DND-41 (cell line): ENCODE measurements around the gene PHF21B.

Experiments used
- ATAC-seq: fragments of 200-7000 bp; cut with Tn5 transposase; 3 replicates; pipeline ENCODE4 v1.9.1; 2021; ENCODE audit warnings: low read depth; ENCODE audit not compliant: insufficient read depth
- DNase-seq: peaks from one replicate; pipeline ENCODE4 v3.0.0-alpha.2; 2020
- H2AFZ ChIP-seq: 2 replicates; pipeline ENCODE4 v1.6.0; 2012; ENCODE audit warnings: low read depth, low read length
- H3K27ac ChIP-seq: 2 replicates; pipeline ENCODE4 v1.5.1; 2012; ENCODE audit warnings: low read length, inconsistent platforms
- H3K27me3 ChIP-seq: fragments of 200-600 bp; sonication (generic); 2 replicates; pipeline ENCODE4 v1.6.0; 2012; ENCODE audit warnings: low read length, mild to moderate bottlenecking, inconsistent platforms; ENCODE audit not compliant: insufficient read depth, poor library complexity
- H3K36me3 ChIP-seq: 2 replicates; pipeline ENCODE4 v1.5.1; 2012; ENCODE audit warnings: low read length, inconsistent platforms; ENCODE audit not compliant: insufficient read depth
- H3K4me1 ChIP-seq: 2 replicates; pipeline ENCODE4 v1.5.1; 2012; ENCODE audit warnings: mild to moderate bottlenecking, low read length; ENCODE audit not compliant: insufficient read depth
- H3K4me2 ChIP-seq: 2 replicates; pipeline ENCODE4 v1.6.0; 2012; ENCODE audit warnings: mild to moderate bottlenecking, moderate library complexity, low read length, inconsistent platforms; ENCODE audit not compliant: insufficient read depth
- H3K4me3 ChIP-seq, 2 experiments: fragments of 200-600 bp in 1 of 2; shearing (Covaris generic) in 1 of 2; 2 replicates each; pipeline ENCODE4 v1.5.1; 2012 to 2016; ENCODE audit warnings: inconsistent platforms in 2 of 2, low read length in 2 of 2, mild to moderate bottlenecking in 2 of 2, low read depth in 1 of 2, moderate library complexity in 1 of 2
- H3K79me2 ChIP-seq: 2 replicates; pipeline ENCODE4 v1.6.0; 2012; ENCODE audit warnings: low read length, inconsistent platforms; ENCODE audit not compliant: insufficient read depth
- H3K9ac ChIP-seq: 2 replicates; pipeline ENCODE4 v1.6.0; 2012; ENCODE audit warnings: low read depth, mild to moderate bottlenecking, inconsistent platforms, low read length, moderate library complexity
- H3K9me3 ChIP-seq: 2 replicates; pipeline ENCODE4 v1.5.1; 2012; ENCODE audit warnings: low read length, moderate library complexity, mild to moderate bottlenecking, inconsistent platforms; ENCODE audit not compliant: insufficient read depth, severe bottlenecking
- H4K20me1 ChIP-seq: 2 replicates; pipeline ENCODE4 v1.6.0; 2012; ENCODE audit warnings: low read length; ENCODE audit not compliant: insufficient read depth
- EZH2 ChIP-seq: IDR thresholded peaks from 3 replicates; pipeline ENCODE4 v1.6.1; 2012; ENCODE audit warnings: borderline replicate concordance, low read depth, mild to moderate bottlenecking, moderate library complexity, low read length, inconsistent platforms; ENCODE audit not compliant: severe bottlenecking
- TF ChIP-seq, protein P1 (sequence below): IDR thresholded peaks from 2 replicates; pipeline ENCODE4 v1.5.1; 2012; ENCODE audit warnings: borderline replicate concordance, low read length, moderate library complexity, mild to moderate bottlenecking; ENCODE audit not compliant: poor library complexity, severe bottlenecking; ENCODE audit errors: extremely low read depth

The PHF21B gene

DNA sequence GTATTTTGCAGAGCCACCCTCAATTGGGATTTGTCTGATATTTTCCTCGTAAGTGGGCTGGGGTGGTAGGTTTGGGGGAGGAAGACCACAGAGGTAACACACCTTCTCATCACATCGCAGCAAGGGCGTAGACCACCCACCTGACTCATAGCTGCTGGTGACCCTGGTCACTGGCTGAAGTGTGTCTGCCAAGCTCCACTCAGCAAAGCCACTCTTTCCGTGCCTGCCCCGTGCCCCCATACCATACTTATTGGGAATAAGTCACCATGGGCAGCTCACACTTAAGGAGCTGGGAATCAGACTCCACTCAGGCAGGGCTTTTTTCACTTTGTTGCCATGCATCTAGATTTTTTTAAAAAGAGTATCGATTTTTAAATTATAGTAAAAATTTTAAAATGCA is 111.6 kb downstream of the PHF21B start:
- no peak overlapping the region for H3K4me2 ChIP-seq
- H3K27ac ChIP-seq, result no peak overlapping the region
- DNase-seq (no peak), ATAC-seq (no peak)
- no peak overlapping the region for H3K9ac ChIP-seq
- H4K20me1 ChIP-seq, result no peaks in the 10 kb centered on the region; the same call in 1 of the 2 replicates
- H3K4me3 ChIP-seq, result no peak overlapping the region
- no peaks in the 10 kb centered on the region for H3K4me1 ChIP-seq
- H3K27me3 ChIP-seq, result no peaks in the 10 kb centered on the region
- H2AFZ ChIP-seq, result no peak overlapping the region
- peaks cover 47% of the 10 kb centered on the region for H3K36me3 ChIP-seq
- H3K79me2 ChIP-seq, result no peaks in the 10 kb centered on the region
- TF ChIP-seq, protein P1, sequence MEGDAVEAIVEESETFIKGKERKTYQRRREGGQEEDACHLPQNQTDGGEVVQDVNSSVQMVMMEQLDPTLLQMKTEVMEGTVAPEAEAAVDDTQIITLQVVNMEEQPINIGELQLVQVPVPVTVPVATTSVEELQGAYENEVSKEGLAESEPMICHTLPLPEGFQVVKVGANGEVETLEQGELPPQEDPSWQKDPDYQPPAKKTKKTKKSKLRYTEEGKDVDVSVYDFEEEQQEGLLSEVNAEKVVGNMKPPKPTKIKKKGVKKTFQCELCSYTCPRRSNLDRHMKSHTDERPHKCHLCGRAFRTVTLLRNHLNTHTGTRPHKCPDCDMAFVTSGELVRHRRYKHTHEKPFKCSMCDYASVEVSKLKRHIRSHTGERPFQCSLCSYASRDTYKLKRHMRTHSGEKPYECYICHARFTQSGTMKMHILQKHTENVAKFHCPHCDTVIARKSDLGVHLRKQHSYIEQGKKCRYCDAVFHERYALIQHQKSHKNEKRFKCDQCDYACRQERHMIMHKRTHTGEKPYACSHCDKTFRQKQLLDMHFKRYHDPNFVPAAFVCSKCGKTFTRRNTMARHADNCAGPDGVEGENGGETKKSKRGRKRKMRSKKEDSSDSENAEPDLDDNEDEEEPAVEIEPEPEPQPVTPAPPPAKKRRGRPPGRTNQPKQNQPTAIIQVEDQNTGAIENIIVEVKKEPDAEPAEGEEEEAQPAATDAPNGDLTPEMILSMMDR, result no peak
- no peak for TF ChIP-seq EZH2
- peaks cover 20% of the 10 kb centered on the region for H3K9me3 ChIP-seq

DNA sequence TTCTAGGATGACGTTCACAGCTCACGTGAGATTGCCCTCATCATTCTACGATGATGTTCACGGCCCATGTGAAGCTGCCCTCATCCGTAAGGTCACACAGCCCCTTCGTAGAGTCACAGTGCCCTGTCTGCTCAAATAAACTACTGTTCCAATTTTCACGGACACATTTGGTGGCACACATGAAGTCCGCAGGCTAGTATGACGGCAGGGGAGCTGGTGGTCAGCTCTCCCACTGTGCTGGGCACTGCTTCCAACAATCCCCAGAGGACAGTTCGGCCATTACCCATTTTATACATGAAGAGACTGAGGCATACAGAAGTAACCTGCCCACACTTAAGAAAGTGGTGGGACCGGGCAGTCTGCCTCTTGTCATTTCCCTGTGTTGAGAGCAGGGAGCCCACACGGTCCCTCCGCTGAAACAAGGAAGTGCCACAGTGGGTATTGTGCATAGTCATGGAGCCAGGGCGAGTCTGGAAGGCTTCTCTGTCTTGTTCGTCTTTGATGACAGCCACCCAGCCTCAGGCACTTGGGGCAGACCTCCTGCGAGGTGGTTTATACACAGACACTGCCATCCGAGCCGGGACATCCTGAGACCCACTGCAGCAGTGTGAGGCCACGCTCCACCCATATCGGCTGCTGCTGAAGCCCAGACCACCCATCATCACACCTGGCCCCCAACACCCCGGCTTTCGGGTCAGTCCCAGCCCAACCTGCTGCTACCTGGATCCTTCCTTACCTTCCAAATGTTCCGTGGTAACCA is 114.3 kb downstream of the PHF21B start:
- Histone ChIP-seq H3K27me3 (no peaks in the 10 kb centered on the region), H3K9ac (no peak overlapping the region), H3K4me2 (no peak overlapping the region), H3K27ac (no peak overlapping the region), H3K4me3 (no peak overlapping the region), H3K4me1 (no peaks in the 10 kb centered on the region), H3K36me3 (peaks cover 50% of the 10 kb centered on the region), H3K79me2 (no peaks in the 10 kb centered on the region), H3K9me3 (no peaks in the 10 kb centered on the region), H2AFZ (no peak overlapping the region), H4K20me1 (peaks cover 5% of the 10 kb centered on the region)
- TF ChIP-seq EZH2, result no peak
- TF ChIP-seq, protein P1, result no peak
- DNase-seq (no peak), ATAC-seq (0 out of 3 replicates have a peak, but pooled peaks have one; percentile 22)

DNA sequence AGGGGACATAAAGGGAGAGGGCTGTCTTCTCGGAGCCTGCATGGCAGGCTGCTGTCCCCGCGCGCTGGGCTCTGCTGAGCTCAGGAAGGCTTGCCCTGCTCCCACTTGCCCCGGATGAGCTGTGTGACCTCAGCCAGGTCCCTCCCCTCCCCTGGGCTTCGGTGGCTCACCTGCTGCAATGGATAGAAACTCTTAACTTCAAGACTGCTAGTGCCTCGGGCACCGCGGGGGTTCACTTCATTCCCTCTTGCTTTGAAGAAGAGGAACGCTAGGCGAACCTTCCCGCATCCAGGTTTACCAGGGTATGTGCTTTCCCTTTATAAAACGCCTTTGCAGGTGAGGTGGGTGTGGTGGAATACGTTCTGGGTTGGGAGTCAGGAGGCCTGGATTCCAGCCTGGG is 115.0 kb downstream of the PHF21B start:
- Histone ChIP-seq H3K36me3 (peaks cover 57% of the 10 kb centered on the region), H3K79me2 (no peaks in the 10 kb centered on the region), H4K20me1 (peaks cover 7% of the 10 kb centered on the region), H3K4me3 (no peak overlapping the region), H3K27ac (no peak overlapping the region), H3K27me3 (no peaks in the 10 kb centered on the region), H3K4me2 (no peak overlapping the region), H2AFZ (no peak overlapping the region), H3K9me3 (no peaks in the 10 kb centered on the region), H3K4me1 (no peaks in the 10 kb centered on the region), H3K9ac (no peak overlapping the region)
- TF ChIP-seq, protein P1, result no peak
- TF ChIP-seq EZH2, result no peak
- ATAC-seq (no peak), DNase-seq (no peak)
